GM12864 (cell line): ENCODE results near the gene SMARCA5.

Experiments used
- DNase-seq: peaks from one replicate; pipeline ENCODE4 v3.0.0-alpha.2; 2011; ENCODE audit warnings: low read depth
- H3K4me3 ChIP-seq: 2 replicates; pipeline ENCODE4 v1.5.1; 2011; ENCODE audit warnings: mild to moderate bottlenecking, low read depth, low read length, control low read depth
- TF ChIP-seq, protein P1 (sequence below): IDR thresholded peaks from 2 replicates; pipeline ENCODE4 v1.5.1; 2011; ENCODE audit warnings: low read depth, mild to moderate bottlenecking, moderate library complexity, low read length, control low read depth, inconsistent platforms; ENCODE audit errors: missing control alignments

The SMARCA5 gene

DNA sequence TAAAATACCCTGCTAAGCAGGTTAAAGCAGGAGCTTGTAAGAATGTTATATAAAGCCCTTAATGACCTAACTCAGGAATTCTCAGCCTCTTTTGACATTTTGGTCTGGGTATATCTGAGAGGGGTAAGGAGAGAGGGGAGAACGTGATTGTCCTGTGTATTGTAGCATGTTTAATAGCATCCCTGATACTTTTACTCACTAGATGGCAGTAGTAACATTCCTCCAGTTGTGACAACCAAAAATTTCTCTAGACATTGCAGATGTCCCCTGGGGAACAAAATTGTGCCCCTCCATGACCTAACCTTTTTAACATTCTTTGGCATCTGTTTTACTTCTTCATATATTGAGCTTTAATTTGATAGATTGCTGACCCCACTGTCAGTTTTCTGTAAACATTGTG lies 17.9 kb downstream of the SMARCA5 start:
- TF ChIP-seq, protein P1, sequence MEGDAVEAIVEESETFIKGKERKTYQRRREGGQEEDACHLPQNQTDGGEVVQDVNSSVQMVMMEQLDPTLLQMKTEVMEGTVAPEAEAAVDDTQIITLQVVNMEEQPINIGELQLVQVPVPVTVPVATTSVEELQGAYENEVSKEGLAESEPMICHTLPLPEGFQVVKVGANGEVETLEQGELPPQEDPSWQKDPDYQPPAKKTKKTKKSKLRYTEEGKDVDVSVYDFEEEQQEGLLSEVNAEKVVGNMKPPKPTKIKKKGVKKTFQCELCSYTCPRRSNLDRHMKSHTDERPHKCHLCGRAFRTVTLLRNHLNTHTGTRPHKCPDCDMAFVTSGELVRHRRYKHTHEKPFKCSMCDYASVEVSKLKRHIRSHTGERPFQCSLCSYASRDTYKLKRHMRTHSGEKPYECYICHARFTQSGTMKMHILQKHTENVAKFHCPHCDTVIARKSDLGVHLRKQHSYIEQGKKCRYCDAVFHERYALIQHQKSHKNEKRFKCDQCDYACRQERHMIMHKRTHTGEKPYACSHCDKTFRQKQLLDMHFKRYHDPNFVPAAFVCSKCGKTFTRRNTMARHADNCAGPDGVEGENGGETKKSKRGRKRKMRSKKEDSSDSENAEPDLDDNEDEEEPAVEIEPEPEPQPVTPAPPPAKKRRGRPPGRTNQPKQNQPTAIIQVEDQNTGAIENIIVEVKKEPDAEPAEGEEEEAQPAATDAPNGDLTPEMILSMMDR, result peak; percentile 40
- DNase-seq, result no peak
- no peak overlapping the region for H3K4me3 ChIP-seq

DNA sequence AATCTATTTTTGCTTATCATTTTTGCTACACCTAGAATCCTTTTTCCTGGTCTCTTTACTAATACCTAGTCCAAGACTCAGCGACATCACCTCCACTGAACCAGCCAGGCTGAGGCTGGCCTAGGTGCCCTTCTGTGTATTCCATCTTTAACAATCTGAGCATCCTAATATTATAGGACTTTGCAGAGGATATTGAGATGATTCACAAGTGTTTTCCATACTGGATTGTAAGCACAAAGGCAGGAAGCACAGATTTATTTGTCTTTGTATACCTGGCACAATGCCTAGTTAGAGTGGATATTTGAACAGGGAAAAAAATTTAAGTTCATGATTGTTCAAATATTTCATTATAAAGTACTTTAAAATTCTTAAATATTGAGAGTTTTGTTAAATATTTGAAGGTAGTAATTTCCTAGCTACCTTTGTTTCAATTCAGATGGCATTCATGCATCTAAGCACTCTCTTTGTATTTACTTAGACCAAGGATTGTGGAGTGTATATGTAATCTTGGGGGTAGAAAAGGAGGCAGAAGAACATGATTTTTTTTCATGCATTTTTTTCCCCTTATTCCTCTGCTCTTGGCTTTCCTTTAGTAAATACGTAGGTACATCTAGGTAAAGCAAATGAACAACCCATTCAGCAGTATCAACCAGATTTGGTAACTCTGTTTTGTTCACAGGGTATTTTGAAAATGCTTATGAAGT lies 18.4 kb downstream of the SMARCA5 start:
- TF ChIP-seq, protein P1, result no peak
- H3K4me3 ChIP-seq, result no peak overlapping the region
- no peak for DNase-seq

DNA sequence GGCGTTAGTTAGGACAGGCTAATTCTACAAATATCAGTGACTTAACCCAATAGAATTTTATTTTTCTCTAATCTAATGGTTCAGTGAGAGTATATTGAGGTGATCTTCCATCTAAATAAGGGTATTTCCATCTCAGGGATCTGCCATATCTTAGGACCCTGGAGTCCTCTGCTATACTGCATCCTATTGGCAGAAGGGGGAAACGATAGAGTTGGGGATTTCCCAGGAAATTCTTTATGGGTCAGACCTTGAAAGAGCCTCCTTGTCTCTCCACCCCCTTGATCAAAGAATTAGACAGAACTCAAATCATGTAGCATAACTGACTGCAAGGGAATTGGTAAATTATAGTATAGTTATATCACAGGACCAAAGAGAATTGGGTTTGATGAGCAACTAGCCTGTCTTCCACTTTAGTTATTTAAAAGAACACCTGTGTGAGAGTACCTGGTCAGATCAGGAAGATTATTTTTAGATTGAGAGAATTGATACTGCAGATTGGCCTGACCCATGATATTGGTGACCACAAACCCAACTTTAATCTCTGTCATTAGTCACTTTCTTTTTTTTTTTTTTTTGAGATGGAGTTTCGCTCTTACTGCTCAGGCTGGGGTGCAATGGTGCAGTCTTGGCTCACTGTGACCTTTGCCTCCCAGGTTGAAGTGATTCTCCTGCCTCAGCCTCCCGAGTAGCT lies 25.6 kb downstream of the SMARCA5 start:
- no peak overlapping the region for H3K4me3 ChIP-seq
- peak; percentile 22 for DNase-seq
- TF ChIP-seq, protein P1, result no peak

DNA sequence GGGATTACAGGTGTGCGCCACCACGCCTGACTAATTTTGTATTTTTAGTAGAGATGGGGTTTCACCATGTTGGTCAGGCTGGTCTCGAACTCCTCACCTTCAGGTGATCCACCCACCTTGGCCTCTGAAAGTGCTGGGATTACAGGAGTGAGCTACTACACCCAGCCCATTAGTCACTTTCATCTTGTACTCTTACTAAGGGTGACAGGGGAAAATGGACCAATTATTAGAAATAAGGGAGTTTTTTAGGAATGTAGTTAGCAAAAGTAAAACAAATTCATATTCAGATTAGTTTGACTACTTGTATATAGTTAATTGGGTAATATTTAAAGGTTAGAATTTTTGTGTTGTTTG lies 26.1 kb downstream of the SMARCA5 start:
- H3K4me3 ChIP-seq, result no peak overlapping the region
- TF ChIP-seq, protein P1, result no peak
- DNase-seq, result no peak

DNA sequence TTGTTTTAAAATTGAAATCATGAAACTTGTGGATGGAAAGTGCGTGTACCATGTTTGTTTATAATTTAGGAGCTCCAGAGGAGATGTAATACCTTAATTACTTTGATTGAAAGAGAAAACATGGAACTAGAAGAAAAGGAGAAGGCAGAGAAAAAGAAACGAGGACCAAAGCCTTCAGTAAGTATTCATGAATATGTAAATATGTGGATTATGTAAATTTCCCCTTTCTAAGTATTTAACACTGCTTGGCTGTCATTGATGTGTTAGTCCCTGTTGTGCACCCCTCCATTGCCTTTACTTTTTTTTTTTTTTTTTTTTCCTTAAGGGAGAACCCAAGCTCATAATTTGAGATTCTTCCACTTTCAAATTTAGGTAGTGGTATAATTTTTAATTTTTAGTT lies 36.4 kb downstream of the SMARCA5 start:
- no peak overlapping the region for H3K4me3 ChIP-seq
- no peak for DNase-seq
- TF ChIP-seq, protein P1, result no peak

DNA sequence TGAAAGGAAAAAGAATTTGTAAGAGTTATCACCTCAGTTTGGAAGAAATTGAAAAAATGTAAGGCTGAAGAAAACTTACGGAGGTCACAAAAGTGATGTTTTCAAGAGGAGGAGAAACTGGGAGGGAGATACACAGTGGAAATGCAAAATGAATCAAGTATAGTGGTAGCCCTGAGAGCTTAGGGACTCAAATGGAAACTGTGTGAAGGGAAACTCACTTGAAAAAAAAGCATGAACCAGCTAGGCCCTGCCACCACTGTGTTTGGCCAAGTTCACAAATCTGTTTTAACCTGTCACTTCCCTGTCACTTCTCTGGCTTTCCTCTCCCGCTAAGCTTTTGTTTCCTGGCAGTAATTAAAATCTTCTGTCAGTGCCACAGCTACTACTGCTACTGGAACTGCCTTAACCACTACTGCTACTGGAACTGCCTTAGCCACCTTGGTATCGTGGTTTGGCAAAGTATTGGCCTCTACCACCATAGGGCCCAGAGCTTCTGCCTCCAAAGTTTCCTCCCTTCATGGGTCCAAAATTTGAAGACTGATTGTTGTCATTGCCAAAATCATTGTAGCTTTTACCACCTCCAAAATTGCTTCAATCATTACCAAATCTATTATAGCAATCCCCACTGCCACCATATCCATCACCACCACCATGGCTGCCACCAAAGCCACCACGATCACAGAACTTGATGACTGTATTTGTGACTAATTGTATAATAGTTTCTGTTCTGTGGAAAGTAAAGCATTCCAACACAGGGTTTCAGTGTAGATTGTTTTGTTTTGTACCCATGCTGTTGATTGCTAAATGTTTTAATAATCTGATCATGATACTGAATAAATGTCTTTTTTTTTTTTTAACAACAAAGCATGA lies 41.5 kb downstream of the SMARCA5 start:
- TF ChIP-seq, protein P1, result no peak
- peak; percentile 55 for DNase-seq
- H3K4me3 ChIP-seq, result no peak overlapping the region
